WI38 (cell line): ENCODE data around the gene ZSCAN26.

Source experiments
- H3K4me3 ChIP-seq: 2 replicates; pipeline ENCODE4 v1.5.1; 2011; ENCODE audit warnings: low read depth, mild to moderate bottlenecking, control low read depth, low read length
- TF ChIP-seq, protein P1 (sequence below): IDR thresholded peaks from 2 replicates; pipeline ENCODE4 v1.5.1; 2012; ENCODE audit warnings: low read depth, mild to moderate bottlenecking, control low read depth, low read length

ZSCAN26 gene

DNA sequence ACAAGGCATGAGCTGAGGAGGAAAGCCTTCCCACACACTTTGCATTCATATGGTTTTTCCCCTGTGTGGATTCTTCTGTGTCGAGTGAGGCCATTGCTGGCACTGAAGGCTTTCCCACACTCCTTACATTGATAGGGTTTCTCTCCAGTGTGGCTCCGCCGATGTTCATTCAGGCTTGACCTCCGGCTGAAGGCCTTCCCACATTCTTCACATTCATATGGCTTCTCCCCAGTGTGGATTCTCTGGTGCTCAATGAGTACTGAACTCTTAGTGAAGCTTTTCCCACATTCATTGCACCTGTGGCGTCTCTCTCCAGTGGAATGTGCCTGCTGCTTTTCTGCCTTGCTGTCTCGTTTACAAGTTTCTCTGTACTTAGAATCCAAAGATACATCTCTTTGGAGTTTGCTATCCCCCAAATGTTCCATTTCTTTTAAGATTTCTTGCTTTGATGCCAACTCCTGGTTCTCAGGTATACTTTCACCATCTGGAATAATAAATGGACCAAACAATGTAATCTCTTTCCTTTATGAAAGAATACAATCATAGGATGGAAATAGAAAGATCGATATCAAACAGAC, 59.5 kb downstream of the ZSCAN26 start:
- no peak overlapping the region for H3K4me3 ChIP-seq
- TF ChIP-seq, protein P1, sequence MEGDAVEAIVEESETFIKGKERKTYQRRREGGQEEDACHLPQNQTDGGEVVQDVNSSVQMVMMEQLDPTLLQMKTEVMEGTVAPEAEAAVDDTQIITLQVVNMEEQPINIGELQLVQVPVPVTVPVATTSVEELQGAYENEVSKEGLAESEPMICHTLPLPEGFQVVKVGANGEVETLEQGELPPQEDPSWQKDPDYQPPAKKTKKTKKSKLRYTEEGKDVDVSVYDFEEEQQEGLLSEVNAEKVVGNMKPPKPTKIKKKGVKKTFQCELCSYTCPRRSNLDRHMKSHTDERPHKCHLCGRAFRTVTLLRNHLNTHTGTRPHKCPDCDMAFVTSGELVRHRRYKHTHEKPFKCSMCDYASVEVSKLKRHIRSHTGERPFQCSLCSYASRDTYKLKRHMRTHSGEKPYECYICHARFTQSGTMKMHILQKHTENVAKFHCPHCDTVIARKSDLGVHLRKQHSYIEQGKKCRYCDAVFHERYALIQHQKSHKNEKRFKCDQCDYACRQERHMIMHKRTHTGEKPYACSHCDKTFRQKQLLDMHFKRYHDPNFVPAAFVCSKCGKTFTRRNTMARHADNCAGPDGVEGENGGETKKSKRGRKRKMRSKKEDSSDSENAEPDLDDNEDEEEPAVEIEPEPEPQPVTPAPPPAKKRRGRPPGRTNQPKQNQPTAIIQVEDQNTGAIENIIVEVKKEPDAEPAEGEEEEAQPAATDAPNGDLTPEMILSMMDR, result no peak
